ENCODE results near the gene TMEM248.
A peak's percentile ranks its signal among the peaks of the same experiment; 100 is the strongest.
"Not testable (repeated sequence)": the region's sequence is repeated elsewhere in the genome, so short reads cannot be mapped to it uniquely, and the experiment has no call there.

TMEM248 gene

GRCh38 chr7:66950763-66951162, 29.7 kb downstream of the TMEM248 start:
- DNase-seq (ENCODE audit: low read depth in 2 of 2), result no peak

- no peak for DNase-seq (ENCODE audit: low read depth in 2 of 2)
Observed at GRCh38 chr7:66952343-66953043, 31.5 kb downstream of the TMEM248 start.

- DNase-seq (ENCODE audit: low read depth in 2 of 2), result no peak
Observed at GRCh38 chr7:66953044-66953427, 32.0 kb downstream of the TMEM248 start.

GRCh38 chr7:66957595-66958290, 36.7 kb downstream of the TMEM248 start:
- DNase-seq (ENCODE audit: low read depth in 2 of 2), result no peak

GRCh38 chr7:66958538-66959350, 37.7 kb downstream of the TMEM248 start:
- no peak for DNase-seq (ENCODE audit: low read depth in 2 of 2)

- no peak for DNase-seq (ENCODE audit: low read depth in 2 of 2)
Observed at GRCh38 chr7:66960192-66960591, 39.2 kb downstream of the TMEM248 start.

DNA sequence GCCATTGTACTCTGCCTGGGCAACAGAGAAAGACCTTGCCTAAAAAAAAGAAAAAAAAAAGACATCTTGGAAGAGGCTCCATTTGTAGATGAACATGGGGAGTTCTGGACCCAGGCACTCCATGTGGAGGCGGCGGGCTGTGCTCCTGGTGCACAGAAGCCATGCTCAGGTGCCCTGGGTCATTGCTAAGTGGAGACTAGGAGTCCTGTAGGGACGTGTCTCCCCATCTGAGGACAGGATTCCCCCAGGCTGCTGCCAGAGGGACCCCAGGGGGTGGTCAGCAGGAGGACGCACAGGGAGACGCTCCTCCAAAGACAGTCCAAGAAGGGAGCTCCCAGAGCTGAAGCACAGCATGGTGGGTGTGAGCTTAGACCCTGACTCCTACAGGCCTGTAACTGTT, 40.1 kb downstream of the TMEM248 start:
- no peak for DNase-seq (ENCODE audit: low read depth in 2 of 2)

GRCh38 chr7:66964411-66964810, 43.4 kb downstream of the TMEM248 start:
- DNase-seq (ENCODE audit: low read depth in 2 of 2), result peak; percentile 20 to 33

GRCh38 chr7:66967029-66967428, 46.0 kb downstream of the TMEM248 start:
- no peak for DNase-seq (ENCODE audit: low read depth in 2 of 2)

DNA sequence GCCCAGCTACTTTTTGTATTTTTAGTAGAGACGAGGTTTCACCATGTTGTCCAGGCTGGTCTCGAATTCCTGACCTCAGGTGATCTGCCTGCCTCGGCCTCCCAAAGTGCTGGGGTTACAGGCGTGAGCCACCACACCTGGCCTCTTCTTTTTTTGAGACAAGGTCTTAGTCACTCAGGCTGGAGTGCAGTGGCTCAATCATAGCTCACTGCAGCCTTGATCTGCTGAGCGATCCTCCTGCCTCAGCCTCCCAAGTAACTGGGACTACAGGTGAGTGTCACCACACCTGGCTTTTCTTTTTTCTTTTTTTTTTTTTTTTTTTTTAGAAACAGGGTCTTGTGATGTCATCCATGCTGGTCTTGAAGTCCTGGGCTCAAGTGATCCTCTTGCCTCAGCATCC, 48.0 kb downstream of the TMEM248 start:
- DNase-seq (ENCODE audit: low read depth in 2 of 2), result not testable (repeated sequence)

DNA sequence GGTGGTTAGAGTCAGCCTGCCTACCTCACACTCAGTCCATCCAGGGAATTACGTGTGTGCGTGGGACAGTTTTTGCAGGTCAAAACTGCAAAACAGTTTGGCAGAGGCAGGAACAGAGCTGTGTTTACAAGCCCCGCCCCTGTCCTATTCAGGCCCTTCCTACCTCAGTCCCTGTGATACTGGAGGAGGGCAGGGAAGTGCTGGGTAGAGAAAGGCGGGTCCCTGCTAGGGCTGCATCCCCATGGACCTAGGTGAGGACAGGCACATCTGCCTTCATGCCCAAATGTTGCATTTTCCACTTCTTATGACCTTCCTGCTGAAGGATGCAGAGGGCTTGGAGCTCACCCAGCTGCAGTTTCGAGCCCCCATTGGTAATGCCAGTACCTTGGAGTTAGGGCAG, 49.3 kb downstream of the TMEM248 start:
- DNase-seq (ENCODE audit: low read depth in 2 of 2), result no peak

GRCh38 chr7:66974986-66975590, 54.1 kb downstream of the TMEM248 start:
- DNase-seq (ENCODE audit: low read depth in 2 of 2), result no peak

DNA sequence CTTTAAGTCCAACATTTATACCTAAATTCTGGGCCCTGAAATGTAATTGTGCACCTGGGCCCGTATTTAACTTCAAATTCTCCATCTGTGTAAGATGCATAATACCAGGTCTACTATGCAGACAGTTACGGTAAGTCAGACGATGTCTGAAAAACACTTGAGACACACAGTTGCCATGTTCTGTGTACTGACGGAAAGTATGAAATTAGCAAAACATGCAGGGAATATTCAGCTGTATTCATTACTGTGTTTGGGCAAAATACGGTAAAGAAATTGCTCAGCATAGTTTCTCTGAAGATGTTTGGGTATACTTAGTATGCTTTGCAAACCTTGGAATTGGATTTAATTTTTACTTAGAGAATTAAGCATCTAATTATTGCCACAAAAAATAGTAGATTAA, 57.3 kb downstream of the TMEM248 start:
- DNase-seq (ENCODE audit: low read depth in 2 of 2), result not testable (repeated sequence)

- not testable (repeated sequence) for DNase-seq (ENCODE audit: low read depth in 2 of 2)
Observed at GRCh38 chr7:66979013-66979412, 58.0 kb downstream of the TMEM248 start.

DNA sequence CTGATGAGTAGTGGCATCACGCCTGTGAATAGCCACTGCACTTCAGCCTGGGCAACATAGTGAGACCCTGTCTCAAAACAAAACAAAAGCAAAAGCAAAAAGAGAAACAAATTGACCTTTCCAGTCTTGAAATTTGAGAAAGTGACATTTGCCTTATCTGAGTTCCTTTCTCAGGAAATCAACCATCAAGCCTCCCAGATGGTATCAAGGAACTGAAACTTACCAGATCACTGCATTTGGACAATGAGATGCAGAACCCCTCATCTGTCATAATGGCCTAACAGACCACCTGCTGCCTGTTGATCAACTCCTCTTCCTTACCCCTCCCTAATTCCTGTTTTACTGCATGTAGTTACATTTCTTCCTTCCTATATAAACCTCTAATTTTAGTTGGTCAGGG, 59.3 kb downstream of the TMEM248 start:
- not testable (repeated sequence) for DNase-seq (ENCODE audit: low read depth in 2 of 2)

DNA sequence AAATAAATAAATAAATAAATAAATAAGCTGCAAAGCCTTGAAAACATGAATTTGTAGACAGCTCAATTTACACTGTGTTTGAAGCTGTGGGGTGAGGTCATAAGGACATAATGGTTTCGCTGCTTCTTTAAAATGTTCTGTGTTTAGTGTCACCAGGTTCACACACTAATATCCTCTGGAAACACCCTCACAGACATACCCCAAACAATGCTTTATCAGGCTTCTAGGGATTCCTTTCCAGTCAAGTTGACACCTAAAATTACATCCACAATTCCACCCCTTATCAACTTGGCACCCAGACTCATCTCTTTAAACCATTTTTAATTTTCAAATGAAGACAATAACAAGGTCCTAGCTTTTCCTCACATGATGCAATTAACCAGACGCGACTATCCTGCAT, 68.5 kb downstream of the TMEM248 start:
- DNase-seq (ENCODE audit: low read depth in 2 of 2), result not testable (repeated sequence)

DNA sequence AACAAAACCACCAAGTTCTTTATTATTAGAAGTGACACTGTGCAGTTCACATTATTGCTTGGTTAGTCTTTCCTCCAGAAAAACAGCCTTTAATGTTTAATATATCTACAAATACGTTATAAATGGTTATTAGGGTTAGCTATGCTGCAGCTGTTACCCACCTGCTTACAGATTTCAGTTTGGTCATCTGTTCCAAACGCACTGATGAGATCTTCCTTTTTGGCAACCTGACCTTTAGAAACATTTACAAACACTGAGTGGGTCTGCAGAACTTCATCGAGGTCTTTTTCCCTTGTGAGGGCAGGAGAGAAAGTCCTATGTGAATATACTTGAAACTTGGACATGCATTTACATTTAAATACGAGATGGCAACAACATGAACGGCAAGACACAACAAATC, 73.0 kb downstream of the TMEM248 start:
- DNase-seq (ENCODE audit: low read depth in 2 of 2), result not testable (repeated sequence)

- peak in 1 of 2 experiments; percentile 25 for DNase-seq (ENCODE audit: low read depth in 2 of 2)
Observed at GRCh38 chr7:66994691-66995049, 73.6 kb downstream of the TMEM248 start.

- peak; percentile 96 for DNase-seq (ENCODE audit: low read depth in 2 of 2)
Observed at GRCh38 chr7:66995050-66995776, 74.2 kb downstream of the TMEM248 start, which contains the start of gene SBDS. Gene SBDS (minus strand): TSS chr7:66995586. CDS start chr7:66995417, 169 bp downstream.

- peak; percentile 94 for DNase-seq (ENCODE audit: low read depth in 2 of 2)
Observed at GRCh38 chr7:66996444-66997191, 75.6 kb downstream of the TMEM248 start, which contains the start of gene TYW1. Gene TYW1 (plus strand): TSS chr7:66996833. CDS start chr7:66996979, 146 bp downstream.

Data from fibroblast of skin of left biceps (primary cell).